Measurements from ENCODE around the gene TADA3.
A peak's percentile ranks its signal among the peaks of the same experiment; 100 is the strongest.

The TADA3 gene

GRCh38 chr3:9792405-9793160, at the start of gene TADA3, which contains the start of gene ARPC4:
Gene TADA3 (minus strand): TSS chr3:9792473. CDS start chr3:9791466, 1,007 bp downstream.
Gene ARPC4 (plus strand): TSS chr3:9793082. CDS start chr3:9793122, 40 bp downstream.
- DNase-seq (ENCODE audit: extremely low read depth in 1 of 2, low read depth in 1 of 2) = peak; percentile 81 to 91

- no peak for DNase-seq (ENCODE audit: extremely low read depth in 1 of 2, low read depth in 1 of 2)
Observed at GRCh38 chr3:9841015-9841414, 48.7 kb upstream of the TADA3 start.

GRCh38 chr3:9838856-9839255, 46.6 kb upstream of the TADA3 start:
- no peak for DNase-seq (ENCODE audit: extremely low read depth in 1 of 2, low read depth in 1 of 2)

- no peak for DNase-seq (ENCODE audit: extremely low read depth in 1 of 2, low read depth in 1 of 2)
Observed at GRCh38 chr3:9837701-9838582, 45.7 kb upstream of the TADA3 start.

GRCh38 chr3:9834520-9835380, 42.5 kb upstream of the TADA3 start:
- no peak for DNase-seq (ENCODE audit: extremely low read depth in 1 of 2, low read depth in 1 of 2)

- no peak for DNase-seq (ENCODE audit: extremely low read depth in 1 of 2, low read depth in 1 of 2)
Observed at GRCh38 chr3:9833078-9833477, 40.8 kb upstream of the TADA3 start.

- DNase-seq (ENCODE audit: extremely low read depth in 1 of 2, low read depth in 1 of 2) = no peak
Observed at GRCh38 chr3:9831253-9831652, 39.0 kb upstream of the TADA3 start.

GRCh38 chr3:9828801-9829755, 36.8 kb upstream of the TADA3 start:
- no peak for DNase-seq (ENCODE audit: extremely low read depth in 1 of 2, low read depth in 1 of 2)

GRCh38 chr3:9826815-9827573, 34.7 kb upstream of the TADA3 start:
- no peak for DNase-seq (ENCODE audit: extremely low read depth in 1 of 2, low read depth in 1 of 2)

- DNase-seq (ENCODE audit: extremely low read depth in 1 of 2, low read depth in 1 of 2) = no peak
Observed at GRCh38 chr3:9825451-9826040, 33.3 kb upstream of the TADA3 start.

- no peak for DNase-seq (ENCODE audit: extremely low read depth in 1 of 2, low read depth in 1 of 2)
Observed at GRCh38 chr3:9820946-9821345, 28.7 kb upstream of the TADA3 start.

GRCh38 chr3:9820543-9820942, 28.3 kb upstream of the TADA3 start:
- no peak for DNase-seq (ENCODE audit: extremely low read depth in 1 of 2, low read depth in 1 of 2)

GRCh38 chr3:9818666-9819335, 26.5 kb upstream of the TADA3 start:
- DNase-seq (ENCODE audit: extremely low read depth in 1 of 2, low read depth in 1 of 2) = no peak

- no peak for DNase-seq (ENCODE audit: extremely low read depth in 1 of 2, low read depth in 1 of 2)
Observed at GRCh38 chr3:9817436-9817835, 25.2 kb upstream of the TADA3 start.

- DNase-seq (ENCODE audit: extremely low read depth in 1 of 2, low read depth in 1 of 2) = no peak
Observed at GRCh38 chr3:9815986-9816385, 23.7 kb upstream of the TADA3 start.

GRCh38 chr3:9812870-9813483, 20.7 kb upstream of the TADA3 start:
- no peak for DNase-seq (ENCODE audit: extremely low read depth in 1 of 2, low read depth in 1 of 2)

GRCh38 chr3:9810846-9811245, 18.6 kb upstream of the TADA3 start:
- no peak for DNase-seq (ENCODE audit: extremely low read depth in 1 of 2, low read depth in 1 of 2)

- no peak for DNase-seq (ENCODE audit: extremely low read depth in 1 of 2, low read depth in 1 of 2)
Observed at GRCh38 chr3:9810433-9810770, 18.1 kb upstream of the TADA3 start.

All from stimulated activated CD8-positive, alpha-beta memory T cell treated with anti-CD3 and anti-CD28 coated beads, Interleukin-7, amount 100 ng/mL, for 48 hours (primary cell).